GM23338 (cell line): ENCODE measurements around the gene RAD51B. TPM values are rescaled to one million over a fixed set of nuclear protein-coding genes. Genes with fewer than 3 reads are reported as not detected.
"Not testable (repeated sequence)": the region's sequence is repeated elsewhere in the genome, so short reads cannot be mapped to it uniquely, and the experiment has no call there.

Experiments used
- ATAC-seq: fragments of 200-7000 bp; cut with Tn5 transposase; 3 replicates; pipeline ENCODE4 v1.9.1; 2020
- DNase-seq: peaks from one replicate; pipeline ENCODE4 v3.0.0-alpha.2; 2015; ENCODE audit warnings: low spot score
- H2AFZ ChIP-seq: fragments of 200-600 bp; sonication (generic); 2 replicates; pipeline ENCODE4 v1.8.0; 2016; ENCODE audit warnings: antibody characterized with exemption, mild to moderate bottlenecking, moderate library complexity
- H3F3A ChIP-seq: fragments of 200-600 bp; sonication (generic); replicated peaks from 2 replicates; pipeline ENCODE4 v1.8.0; 2017; ENCODE audit warnings: antibody characterized with exemption, mixed run types, low read depth
- H3K27ac ChIP-seq: fragments of 200-600 bp; sonication (generic); 2 replicates; pipeline ENCODE4 v1.6.1; 2016; ENCODE audit warnings: low read depth
- H3K27me3 ChIP-seq: fragments of 200-600 bp; sonication (generic); 2 replicates; pipeline ENCODE4 v1.8.0; 2016; ENCODE audit warnings: mild to moderate bottlenecking, mixed run types, moderate library complexity; ENCODE audit not compliant: insufficient read depth
- H3K36me3 ChIP-seq: fragments of 200-600 bp; sonication (generic); 2 replicates; pipeline ENCODE4 v1.8.0; 2016; ENCODE audit warnings: mild to moderate bottlenecking; ENCODE audit not compliant: insufficient read depth
- H3K4me1 ChIP-seq: fragments of 200-600 bp; sonication (generic); 2 replicates; pipeline ENCODE4 v1.8.0; 2016; ENCODE audit warnings: mild to moderate bottlenecking, moderate library complexity; ENCODE audit not compliant: insufficient read depth
- H3K4me2 ChIP-seq: fragments of 200-600 bp; sonication (generic); 2 replicates; pipeline ENCODE4 v1.7.1; 2017; ENCODE audit warnings: mixed run types
- H3K4me3 ChIP-seq: fragments of 200-600 bp; sonication (generic); 2 replicates; pipeline ENCODE4 v1.6.1; 2016; ENCODE audit warnings: mixed run types
- H3K79me2 ChIP-seq: fragments of 200-600 bp; sonication (generic); replicated peaks from 2 replicates; pipeline ENCODE4 v1.8.0; 2017; ENCODE audit warnings: mild to moderate bottlenecking; ENCODE audit not compliant: insufficient read depth
- H3K9me2 ChIP-seq: fragments of 200-600 bp; sonication (generic); 2 replicates; pipeline ENCODE4 v1.8.0; 2017; ENCODE audit not compliant: insufficient read depth
- H4K20me1 ChIP-seq: fragments of 200-600 bp; sonication (generic); replicated peaks from 2 replicates; pipeline ENCODE4 v1.8.0; 2017; ENCODE audit warnings: mild to moderate bottlenecking; ENCODE audit not compliant: insufficient read depth
- H3K27ac Mint-ChIP-seq: 2 replicates; pipeline ENCODE4 v1.8.0; 2020; ENCODE audit warnings: inconsistent platforms, mild to moderate bottlenecking, moderate library complexity, mixed read lengths
- H3K27me3 Mint-ChIP-seq: 3 replicates; pipeline ENCODE4 v1.8.0; 2022; ENCODE audit warnings: low read depth, mild to moderate bottlenecking, moderate library complexity, mixed read lengths, inconsistent platforms; ENCODE audit not compliant: insufficient read depth, poor library complexity
- H3K36me3 Mint-ChIP-seq: 3 replicates; pipeline ENCODE4 v1.8.0; 2021; ENCODE audit warnings: low read depth, mild to moderate bottlenecking, inconsistent platforms, moderate library complexity, mixed read lengths
- H3K4me1 Mint-ChIP-seq: 3 replicates; pipeline ENCODE4 v1.8.0; 2020; ENCODE audit warnings: mild to moderate bottlenecking, inconsistent platforms, mixed read lengths
- H3K4me3 Mint-ChIP-seq: 3 replicates; pipeline ENCODE4 v1.8.0; 2021; ENCODE audit warnings: moderate library complexity, mild to moderate bottlenecking, inconsistent platforms, mixed read lengths
- H3K9me3 Mint-ChIP-seq: 3 replicates; pipeline ENCODE4 v1.8.0; 2020; ENCODE audit warnings: moderate library complexity, mild to moderate bottlenecking, inconsistent platforms, mixed read lengths
- CTCF ChIP-seq, 2 experiments: fragments of 200-600 bp in 1 of 2; sonication (generic) in 1 of 2; conservative IDR thresholded peaks; 2 replicates each; pipeline versions ENCODE4 v1.5.1 to v1.6.1; 2016 to 2017; ENCODE audit warnings: antibody characterized with exemption in 2 of 2, low read depth in 2 of 2, mild to moderate bottlenecking in 2 of 2, moderate library complexity in 1 of 2
- EZH2phosphoT487 ChIP-seq: fragments of 200-600 bp; sonication (generic); IDR thresholded peaks from one replicate; pipeline ENCODE4 v1.8.1; 2018; ENCODE audit warnings: antibody characterized with exemption; ENCODE audit not compliant: unreplicated experiment
- POLR2AphosphoS5 ChIP-seq: IDR thresholded peaks from 2 replicates; pipeline ENCODE4 v1.6.1; 2016; ENCODE audit warnings: antibody characterized with exemption, low read depth
- polyA plus RNA-seq: library from polyadenylated mRNA; unstranded; fragments of >200 nt; fragmentation: Nextera tagmentation; extraction: Ambion mirVana; gene quantifications from 2 replicates; pipeline ENCODE4 v1.2.1, GENCODE V29; 2016
- total RNA-seq: library from RNA; depleted of rRNA; stranded (reverse); fragments of >200 nt; shearing (Covaris generic); gene quantifications from 2 replicates; pipeline ENCODE4 v1.2.3, GENCODE V29; 2014
- TF ChIP-seq, protein P1 (sequence below): IDR thresholded peaks from one replicate; pipeline ENCODE4 v1.6.1; 2018; ENCODE audit warnings: antibody characterized with exemption; ENCODE audit not compliant: unreplicated experiment
- TF ChIP-seq, protein P2 (sequence below): IDR thresholded peaks from 2 replicates; pipeline ENCODE4 v1.6.1; 2016; ENCODE audit warnings: antibody characterized with exemption

RAD51B gene
- total and polyA plus RNA-seq, 2 experiments from 2014 or later = 15.7 to 29.1 TPM

DNA sequence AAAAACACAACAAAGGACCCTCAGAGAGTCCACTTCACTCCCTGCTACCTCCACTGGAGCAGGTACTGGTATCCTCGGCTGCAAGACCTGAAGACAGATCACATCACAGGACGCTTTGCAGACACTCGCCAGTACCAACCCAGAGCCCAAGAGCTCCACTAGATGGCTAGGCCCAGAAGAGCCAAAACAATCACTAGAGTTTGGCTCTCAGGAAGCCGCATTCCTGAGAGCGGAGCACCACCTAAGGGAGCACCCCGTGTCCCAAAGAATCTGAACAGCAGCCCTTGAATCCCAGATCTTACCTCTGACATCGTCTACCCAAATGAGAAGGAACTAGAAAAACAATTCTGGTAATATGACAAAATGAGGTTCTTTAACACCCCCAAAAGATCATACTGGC is 399.8 kb downstream of the RAD51B start:
- Histone ChIP-seq H4K20me1 (no peaks in the 10 kb centered on the region), H3K4me3 (no peak overlapping the region), H3K79me2 (no peaks in the 10 kb centered on the region), H3K4me2 (no peak overlapping the region), H3K27ac (no peak overlapping the region), H3F3A (no peaks in the 10 kb centered on the region), H3K4me1 (peaks cover 11% of the 10 kb centered on the region; the same call in 1 of the 2 replicates), H3K36me3 (no peaks in the 10 kb centered on the region), H3K27me3 (no peaks in the 10 kb centered on the region), H3K9me2 (no peaks in the 10 kb centered on the region), H2AFZ (no peak overlapping the region)
- DNase-seq = peak; percentile 60
- ATAC-seq = peak; percentile 86
- H3K36me3 Mint-ChIP-seq = no peaks in the 10 kb centered on the region
- no peak overlapping the region for H3K27ac Mint-ChIP-seq
- H3K4me1 Mint-ChIP-seq = peaks cover 22% of the 10 kb centered on the region
- H3K4me3 Mint-ChIP-seq = no peak overlapping the region
- peak; percentile 27 to 64; a peak in 3 of 4 replicates for TF ChIP-seq CTCF (conservative IDR thresholded peaks at IDR 0.05; ENCODE audit: low read depth in 2 of 2)
- TF ChIP-seq, protein P1, sequence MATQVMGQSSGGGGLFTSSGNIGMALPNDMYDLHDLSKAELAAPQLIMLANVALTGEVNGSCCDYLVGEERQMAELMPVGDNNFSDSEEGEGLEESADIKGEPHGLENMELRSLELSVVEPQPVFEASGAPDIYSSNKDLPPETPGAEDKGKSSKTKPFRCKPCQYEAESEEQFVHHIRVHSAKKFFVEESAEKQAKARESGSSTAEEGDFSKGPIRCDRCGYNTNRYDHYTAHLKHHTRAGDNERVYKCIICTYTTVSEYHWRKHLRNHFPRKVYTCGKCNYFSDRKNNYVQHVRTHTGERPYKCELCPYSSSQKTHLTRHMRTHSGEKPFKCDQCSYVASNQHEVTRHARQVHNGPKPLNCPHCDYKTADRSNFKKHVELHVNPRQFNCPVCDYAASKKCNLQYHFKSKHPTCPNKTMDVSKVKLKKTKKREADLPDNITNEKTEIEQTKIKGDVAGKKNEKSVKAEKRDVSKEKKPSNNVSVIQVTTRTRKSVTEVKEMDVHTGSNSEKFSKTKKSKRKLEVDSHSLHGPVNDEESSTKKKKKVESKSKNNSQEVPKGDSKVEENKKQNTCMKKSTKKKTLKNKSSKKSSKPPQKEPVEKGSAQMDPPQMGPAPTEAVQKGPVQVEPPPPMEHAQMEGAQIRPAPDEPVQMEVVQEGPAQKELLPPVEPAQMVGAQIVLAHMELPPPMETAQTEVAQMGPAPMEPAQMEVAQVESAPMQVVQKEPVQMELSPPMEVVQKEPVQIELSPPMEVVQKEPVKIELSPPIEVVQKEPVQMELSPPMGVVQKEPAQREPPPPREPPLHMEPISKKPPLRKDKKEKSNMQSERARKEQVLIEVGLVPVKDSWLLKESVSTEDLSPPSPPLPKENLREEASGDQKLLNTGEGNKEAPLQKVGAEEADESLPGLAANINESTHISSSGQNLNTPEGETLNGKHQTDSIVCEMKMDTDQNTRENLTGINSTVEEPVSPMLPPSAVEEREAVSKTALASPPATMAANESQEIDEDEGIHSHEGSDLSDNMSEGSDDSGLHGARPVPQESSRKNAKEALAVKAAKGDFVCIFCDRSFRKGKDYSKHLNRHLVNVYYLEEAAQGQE = no peak
- H3K27me3 Mint-ChIP-seq = no peaks in the 10 kb centered on the region
- H3K9me3 Mint-ChIP-seq = no peaks in the 10 kb centered on the region; the same call in 2 of the 3 replicates

DNA sequence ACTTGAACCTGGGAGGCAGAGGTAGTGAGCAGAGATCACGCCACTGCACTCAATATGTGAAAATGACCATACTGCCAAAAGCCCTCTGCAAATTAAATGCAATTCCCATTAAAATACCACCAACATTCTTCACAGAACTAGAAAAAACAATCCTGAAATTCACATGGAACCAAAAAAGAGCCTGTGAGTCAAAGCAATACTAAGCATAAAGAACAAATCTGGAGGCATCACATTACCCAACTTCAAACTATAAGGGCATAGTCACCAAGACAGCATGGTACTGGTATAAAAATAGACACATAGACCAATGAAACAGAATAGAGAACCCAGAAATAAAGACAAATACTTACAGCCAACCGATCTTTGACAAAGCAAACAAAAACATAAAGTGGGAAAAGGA is 401.5 kb downstream of the RAD51B start:
- H3K4me3 Mint-ChIP-seq, DNase-seq, H3K4me3 ChIP-seq, H4K20me1 ChIP-seq, H3K4me2 ChIP-seq, H3K36me3 Mint-ChIP-seq, ATAC-seq, H3K27me3 Mint-ChIP-seq, H3K9me2 ChIP-seq, H3K36me3 ChIP-seq, H3K79me2 ChIP-seq, H3K9me3 Mint-ChIP-seq, H3K27me3 ChIP-seq, H3F3A ChIP-seq, H2AFZ ChIP-seq, H3K27ac Mint-ChIP-seq, H3K27ac ChIP-seq: not testable (repeated sequence)
- peaks cover 22% of the 10 kb centered on the region for H3K4me1 Mint-ChIP-seq
- H3K4me1 ChIP-seq = peaks cover 12% of the 10 kb centered on the region; the same call in 1 of the 2 replicates

GRCh38 chr14:68222154-68222553 is 402.6 kb downstream of the RAD51B start:
- ATAC-seq (no peak), DNase-seq (no peak)
- Histone ChIP-seq H3K4me3 (no peak overlapping the region), H4K20me1 (no peaks in the 10 kb centered on the region), H3K9me2 (no peaks in the 10 kb centered on the region), H3K4me2 (no peak overlapping the region), H3K36me3 (no peaks in the 10 kb centered on the region), H3K27me3 (no peaks in the 10 kb centered on the region), H3K27ac (no peak overlapping the region), H3K79me2 (no peaks in the 10 kb centered on the region), H3F3A (0 out of 2 replicates have a peak, but pooled peaks cover 4% of the 10 kb centered on the region), H3K4me1 (peaks cover 12% of the 10 kb centered on the region; the same call in 1 of the 2 replicates), H2AFZ (no peak overlapping the region)
- Mint-ChIP-seq H3K36me3 (no peaks in the 10 kb centered on the region; the same call in 2 of the 3 replicates), H3K4me3 (no peak overlapping the region), H3K27me3 (no peaks in the 10 kb centered on the region), H3K9me3 (no peaks in the 10 kb centered on the region; the same call in 2 of the 3 replicates), H3K4me1 (peaks cover 17% of the 10 kb centered on the region), H3K27ac (no peak overlapping the region)
- TF ChIP-seq POLR2AphosphoS5 (no peak), EZH2phosphoT487 (no peak)
- TF ChIP-seq, protein P1 = no peak
- TF ChIP-seq, protein P2, sequence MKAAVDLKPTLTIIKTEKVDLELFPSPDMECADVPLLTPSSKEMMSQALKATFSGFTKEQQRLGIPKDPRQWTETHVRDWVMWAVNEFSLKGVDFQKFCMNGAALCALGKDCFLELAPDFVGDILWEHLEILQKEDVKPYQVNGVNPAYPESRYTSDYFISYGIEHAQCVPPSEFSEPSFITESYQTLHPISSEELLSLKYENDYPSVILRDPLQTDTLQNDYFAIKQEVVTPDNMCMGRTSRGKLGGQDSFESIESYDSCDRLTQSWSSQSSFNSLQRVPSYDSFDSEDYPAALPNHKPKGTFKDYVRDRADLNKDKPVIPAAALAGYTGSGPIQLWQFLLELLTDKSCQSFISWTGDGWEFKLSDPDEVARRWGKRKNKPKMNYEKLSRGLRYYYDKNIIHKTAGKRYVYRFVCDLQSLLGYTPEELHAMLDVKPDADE = no peak
